Measurements from ENCODE around the gene HYOU1. TPM values are rescaled to one million over a fixed set of nuclear protein-coding genes. Genes with fewer than 3 reads are reported as not detected.
A peak's percentile ranks its signal among the peaks of the same experiment; 100 is the strongest.

Gene HYOU1
- total RNA-seq, 2 experiments from 2014 or later: 76.5 to 81.4 TPM

DNA sequence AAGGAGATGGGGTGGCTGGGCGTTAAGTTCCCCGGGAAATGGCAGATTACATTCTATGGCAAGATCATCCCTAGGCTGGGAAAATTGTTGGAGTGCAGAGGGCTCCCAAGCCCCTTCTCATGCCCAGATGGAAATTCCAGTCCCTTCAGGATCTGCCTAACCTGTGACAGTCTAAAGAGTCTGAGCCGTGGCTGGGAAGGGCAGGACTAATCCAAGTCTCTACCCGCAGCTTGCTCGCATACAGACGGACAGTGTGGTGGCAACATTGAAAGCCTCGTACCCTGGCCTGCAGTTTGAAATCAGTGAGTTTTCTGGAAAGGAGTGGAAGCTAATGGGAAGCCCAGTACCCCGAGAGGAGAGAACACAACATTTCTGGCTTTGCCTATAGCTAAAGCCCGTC, 31.4 kb upstream of the HYOU1 start:
- no peak overlapping the region for H3K27ac ChIP-seq (ENCODE audit: low read depth in 1 of 2, low read length in 2 of 2)
- DNase-seq (no peak), ATAC-seq (ENCODE audit: poor library complexity) (no peak)
- POLR2A ChIA-PET: interaction anchor here (1.2 to 1.3 kb wide), 2 partner anchors 14 to 70 kb away, joined by 3 to 4 read pairs; partner anchors contain the start of gene TRAPPC4
- CTCF ChIA-PET: no interaction called here
- peaks cover 43% of the 10 kb centered on the region for H3K4me1 ChIP-seq (ENCODE audit: insufficient read depth, low read length)
- H3K4me1 Mint-ChIP-seq (ENCODE audit: low read depth): peaks cover 28% of the 10 kb centered on the region
- no peaks in the 10 kb centered on the region for H3K27me3 Mint-ChIP-seq
- H3K27me3 ChIP-seq (ENCODE audit: control insufficient read depth in 1 of 2, insufficient read depth in 2 of 2, low read length in 2 of 2): no peaks in the 10 kb centered on the region
- no peak for TF ChIP-seq CTCF (IDR thresholded peaks at IDR 0.05)
- no peaks in the 10 kb centered on the region for H3K36me3 ChIP-seq (ENCODE audit: insufficient read depth, low read length)
- H3K4me3 ChIP-seq (ENCODE audit: low read length): no peak overlapping the region
- H3K27ac Mint-ChIP-seq: no peak overlapping the region
- H3K9me3 Mint-ChIP-seq: no peaks in the 10 kb centered on the region
- H3K4me3 Mint-ChIP-seq: no peak overlapping the region
- intact Hi-C loops (cut with DNase I, micrococcal nuclease): loop anchor here in 1 of 2 experiments (5.0 kb wide), 1 partner anchor 34 kb away; the partner anchor contains the start of gene HINFP
- peaks cover 13% of the 10 kb centered on the region for H3K36me3 Mint-ChIP-seq (ENCODE audit: low read depth)
- no peaks in the 10 kb centered on the region for H3K9me3 ChIP-seq (ENCODE audit: control insufficient read depth in 1 of 2, insufficient read depth in 1 of 2, low read length in 2 of 2)

- H3K27me3 Mint-ChIP-seq: no peaks in the 10 kb centered on the region
- no peak for TF ChIP-seq CTCF (IDR thresholded peaks at IDR 0.05)
- intact Hi-C loops (cut with DNase I, micrococcal nuclease): loop anchor here in 1 of 2 experiments (5.0 kb wide), 1 partner anchor 35 kb away; the partner anchor contains the start of gene HINFP
- H3K36me3 ChIP-seq (ENCODE audit: insufficient read depth, low read length): no peaks in the 10 kb centered on the region
- H3K36me3 Mint-ChIP-seq (ENCODE audit: low read depth): peaks cover 14% of the 10 kb centered on the region
- CTCF ChIA-PET: no interaction called here
- no peak overlapping the region for H3K27ac ChIP-seq (ENCODE audit: low read depth in 1 of 2, low read length in 2 of 2)
- no peak overlapping the region for H3K27ac Mint-ChIP-seq
- H3K4me3 ChIP-seq (ENCODE audit: low read length): no peak overlapping the region
- no peaks in the 10 kb centered on the region for H3K9me3 Mint-ChIP-seq
- POLR2A ChIA-PET: interaction anchor here (1.2 kb wide), 1 partner anchor 14 kb away, joined by 4 read pairs; no protein-coding TSS in a partner anchor
- H3K27me3 ChIP-seq (ENCODE audit: control insufficient read depth in 1 of 2, insufficient read depth in 2 of 2, low read length in 2 of 2): no peaks in the 10 kb centered on the region
- DNase-seq: no peak
- no peaks in the 10 kb centered on the region for H3K9me3 ChIP-seq (ENCODE audit: control insufficient read depth in 1 of 2, insufficient read depth in 1 of 2, low read length in 2 of 2)
- H3K4me1 Mint-ChIP-seq (ENCODE audit: low read depth): peaks cover 25% of the 10 kb centered on the region
- H3K4me3 Mint-ChIP-seq: no peak overlapping the region
- H3K4me1 ChIP-seq (ENCODE audit: insufficient read depth, low read length): peaks cover 37% of the 10 kb centered on the region
- no peak for ATAC-seq (ENCODE audit: poor library complexity)
Observed at GRCh38 chr11:119087747-119088241, 30.8 kb upstream of the HYOU1 start.

- CTCF ChIA-PET: no interaction called here
- Histone ChIP-seq H3K36me3 (ENCODE audit: insufficient read depth, low read length) (peaks cover 4% of the 10 kb centered on the region), H3K4me3 (ENCODE audit: low read length) (no peak overlapping the region), H3K4me1 (ENCODE audit: insufficient read depth, low read length) (peaks cover 30% of the 10 kb centered on the region), H3K27ac (ENCODE audit: low read depth in 1 of 2, low read length in 2 of 2) (no peak overlapping the region), H3K27me3 (ENCODE audit: control insufficient read depth in 1 of 2, insufficient read depth in 2 of 2, low read length in 2 of 2) (no peaks in the 10 kb centered on the region), H3K9me3 (ENCODE audit: control insufficient read depth in 1 of 2, insufficient read depth in 1 of 2, low read length in 2 of 2) (no peaks in the 10 kb centered on the region)
- POLR2A ChIA-PET: interaction anchor here (3.3 to 4.4 kb wide), 2 partner anchors 8 to 15 kb away, joined by 30 to 60 read pairs; partner anchors contain the start of gene DPAGT1
- Mint-ChIP-seq H3K36me3 (ENCODE audit: low read depth) (peaks cover 20% of the 10 kb centered on the region), H3K4me1 (ENCODE audit: low read depth) (peaks cover 25% of the 10 kb centered on the region), H3K27ac (no peak overlapping the region), H3K27me3 (no peaks in the 10 kb centered on the region), H3K9me3 (no peaks in the 10 kb centered on the region), H3K4me3 (peak overlapping the region; percentile 58)
- DNase-seq: no peak
- TF ChIP-seq CTCF (IDR thresholded peaks at IDR 0.05): no peak
- intact Hi-C loops (cut with DNase I, micrococcal nuclease): loop anchor here in 1 of 2 experiments (5.0 kb wide), 1 partner anchor 35 kb away; the partner anchor contains the start of gene HINFP
- no peak for ATAC-seq (ENCODE audit: poor library complexity)
Observed at GRCh38 chr11:119087123-119087522, 30.1 kb upstream of the HYOU1 start.
